NCI-H226 (cell line): Measurements from ENCODE around the gene SERINC3.

Experiments
- DNase-seq: peaks from one replicate; pipeline ENCODE4 v3.0.0-alpha.2; 2015

The SERINC3 gene

GRCh38 chr20:44532259-44532980 lies 10.6 kb upstream of the SERINC3 start:
- DNase-seq = no peak

DNA sequence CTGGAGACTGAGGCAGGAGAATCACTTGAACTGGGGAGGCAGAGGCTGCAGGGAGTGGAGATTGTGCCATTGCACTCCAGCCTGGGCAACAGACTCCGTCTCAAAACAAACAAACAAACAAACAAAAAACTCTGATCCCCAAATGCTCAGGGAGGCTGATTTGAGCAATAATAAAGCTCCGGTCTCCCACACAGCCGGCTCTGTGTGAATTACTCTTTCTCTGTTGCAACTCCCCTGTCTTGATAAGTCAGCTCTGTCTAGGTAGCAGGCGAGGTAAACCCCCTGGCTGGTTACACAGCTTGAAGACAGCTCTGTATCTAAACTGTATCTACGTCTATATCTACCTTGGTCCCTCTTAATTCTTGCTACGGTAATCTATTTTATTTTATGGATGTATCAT lies 6.4 kb upstream of the SERINC3 start:
- no peak for DNase-seq

DNA sequence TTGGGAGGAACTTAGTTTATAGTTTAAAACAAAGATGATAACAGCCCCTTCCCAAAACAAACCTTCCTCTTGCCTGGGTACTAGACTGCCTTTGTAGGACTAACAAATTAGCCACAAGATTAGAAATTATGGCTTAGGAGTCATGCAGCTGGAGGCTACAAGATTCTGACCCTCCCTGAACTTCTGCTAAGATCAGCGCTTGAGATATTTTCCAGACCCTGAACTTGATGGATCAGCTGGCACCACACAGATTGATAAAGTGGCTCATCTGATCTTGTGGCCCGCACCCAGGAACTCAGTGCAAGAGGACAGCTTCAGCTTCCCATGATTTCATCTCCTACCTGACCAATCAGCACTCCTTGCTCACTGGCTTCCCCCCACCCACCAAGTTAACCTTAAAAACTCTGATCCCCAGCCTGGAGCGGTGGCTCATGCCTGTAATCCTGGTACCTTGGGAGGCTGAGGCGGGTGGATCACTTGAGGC lies 5.9 kb upstream of the SERINC3 start:
- no peak for DNase-seq

- DNase-seq = peak; percentile 72
Observed at GRCh38 chr20:44526129-44526528, 4.3 kb upstream of the SERINC3 start.

- DNase-seq = peak; percentile 51
Observed at GRCh38 chr20:44523746-44524145, 1.9 kb upstream of the SERINC3 start.

DNA sequence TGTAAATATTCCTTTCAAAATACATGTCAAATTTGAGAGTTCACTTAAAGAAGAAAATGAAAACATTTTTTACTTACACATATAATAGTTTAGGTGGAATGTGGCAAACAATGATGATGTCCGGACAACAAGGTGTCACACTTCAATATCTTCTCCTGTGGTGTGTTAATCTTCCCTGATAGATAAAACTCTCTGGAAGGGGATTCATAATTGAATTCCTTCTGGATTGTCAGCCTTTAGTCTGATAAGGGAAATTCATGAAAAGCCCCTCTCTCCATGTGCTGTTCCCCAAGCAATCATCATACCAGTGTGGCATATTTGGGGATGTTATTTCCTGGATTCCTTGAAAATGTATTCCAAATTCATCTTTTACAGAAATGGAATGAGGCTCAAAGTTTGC lies 971 bp upstream of the SERINC3 start:
- no peak for DNase-seq

- DNase-seq = no peak
Observed at GRCh38 chr20:44520881-44521280, 989 bp downstream of the SERINC3 start.

DNA sequence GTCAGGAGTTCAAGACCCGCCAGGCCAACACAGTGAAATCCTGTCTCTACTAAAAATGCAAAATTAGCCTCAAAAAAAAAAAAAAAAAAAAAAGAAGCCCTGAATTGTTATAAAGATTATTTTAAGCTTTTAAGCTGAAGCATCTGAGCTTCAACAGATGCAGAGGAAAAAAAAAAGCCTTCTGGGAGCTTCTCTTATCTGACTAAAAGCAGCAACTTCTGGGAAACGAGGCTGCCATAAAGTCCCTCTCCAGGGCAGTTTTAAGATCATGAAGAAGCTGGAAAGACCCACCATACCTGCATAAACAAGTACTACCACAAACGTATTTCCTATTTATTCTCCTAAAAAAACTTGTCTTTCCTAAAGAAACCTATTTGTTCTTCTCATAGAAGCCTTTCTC lies 3.6 kb downstream of the SERINC3 start:
- no peak for DNase-seq

- DNase-seq = no peak
Observed at GRCh38 chr20:44517454-44517853, 4.4 kb downstream of the SERINC3 start.

DNA sequence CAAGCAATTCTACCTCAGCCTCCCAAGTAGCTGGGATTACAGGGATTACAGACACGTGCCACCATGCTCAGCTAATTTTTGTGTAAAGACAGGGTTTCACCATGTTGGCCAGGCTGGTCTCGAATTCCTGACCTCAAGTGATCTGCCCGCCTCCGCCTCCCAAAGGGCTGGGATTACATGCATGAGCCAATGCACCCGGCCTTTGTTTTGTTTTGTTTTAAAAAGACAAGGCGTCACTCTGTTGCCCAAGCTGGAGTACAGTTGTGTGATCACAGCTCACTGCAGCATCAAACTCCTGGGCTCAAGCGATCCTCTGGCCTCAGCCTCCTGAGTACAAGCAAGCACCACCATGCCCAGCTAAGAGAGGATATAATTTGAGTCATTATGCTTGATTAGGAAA lies 5.4 kb downstream of the SERINC3 start:
- no peak for DNase-seq

DNA sequence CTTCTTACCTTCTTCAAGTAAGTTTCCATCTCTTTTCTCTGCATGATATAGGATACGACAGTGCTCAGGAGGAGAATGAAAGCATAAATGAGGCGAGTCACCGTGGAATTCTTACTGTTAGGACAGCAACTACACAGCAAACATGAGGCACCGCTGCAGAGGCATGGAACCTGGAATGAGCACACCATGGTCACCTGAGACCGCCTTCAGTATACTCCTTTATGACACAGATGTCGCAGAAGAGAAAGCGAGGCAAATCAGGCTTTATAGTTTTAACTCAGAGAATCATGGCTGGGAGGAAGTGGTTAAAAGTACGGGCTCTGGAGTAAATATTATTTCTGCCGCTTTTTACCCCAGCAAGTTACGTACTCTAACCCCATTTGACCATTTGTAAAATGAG lies 8.0 kb downstream of the SERINC3 start:
- DNase-seq = no peak

DNA sequence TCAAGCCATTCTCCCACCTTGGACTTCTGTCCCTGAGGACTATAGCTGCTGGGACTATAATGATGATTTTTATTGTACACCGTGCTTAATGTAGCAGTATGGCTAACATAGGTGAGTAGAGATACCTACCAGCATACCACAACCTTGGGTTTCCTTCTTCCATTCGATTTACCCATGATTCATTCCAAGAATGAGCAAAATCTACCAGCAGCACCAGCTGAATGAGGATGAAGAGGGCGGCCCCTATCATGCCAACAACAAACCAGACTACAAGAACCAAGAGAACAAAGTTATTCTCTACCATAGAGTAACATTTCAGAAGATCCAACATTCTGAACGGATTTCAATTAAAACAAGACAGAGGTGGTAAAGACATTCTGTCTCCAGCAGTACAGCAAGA lies 12.1 kb downstream of the SERINC3 start:
- DNase-seq = no peak

GRCh38 chr20:44504402-44505307 lies 17.2 kb downstream of the SERINC3 start:
- DNase-seq = no peak

DNA sequence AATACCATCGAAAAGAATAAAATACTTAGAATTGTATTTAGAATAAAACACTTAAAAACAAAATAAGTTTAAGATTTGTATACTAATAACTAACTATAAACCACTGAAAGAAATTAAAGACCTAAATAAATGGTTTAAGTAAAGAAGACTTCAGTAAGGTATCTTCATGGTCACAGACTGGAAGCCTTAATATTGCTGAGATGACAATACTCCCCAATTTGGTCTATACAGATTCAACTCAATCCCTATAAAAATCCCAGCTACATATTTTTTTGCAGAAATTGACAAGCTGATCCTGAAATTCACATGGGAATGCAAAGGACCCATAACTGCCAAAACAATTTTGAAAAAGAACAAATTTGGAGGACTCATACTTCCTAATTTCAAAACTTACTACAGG lies 18.9 kb downstream of the SERINC3 start:
- DNase-seq = no peak

DNA sequence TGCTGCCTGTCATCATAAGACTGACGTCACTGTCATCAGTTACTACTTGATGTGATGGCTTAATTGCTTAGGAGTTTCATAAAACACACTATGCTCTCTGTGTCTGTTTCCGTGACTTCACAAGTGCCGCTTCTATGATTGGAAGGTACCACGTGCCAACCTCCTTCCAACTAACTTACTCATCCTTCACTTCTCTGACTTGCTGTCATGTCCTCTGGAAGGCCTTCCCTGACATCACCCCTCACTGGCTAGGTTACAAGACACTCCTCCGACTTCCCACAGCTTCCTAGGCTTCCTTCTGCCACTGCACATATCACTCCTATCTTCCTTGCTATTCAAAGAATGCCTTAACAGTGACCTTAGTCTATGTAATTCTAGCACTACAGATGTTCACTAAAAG lies 20.4 kb downstream of the SERINC3 start:
- DNase-seq = peak; percentile 98

DNA sequence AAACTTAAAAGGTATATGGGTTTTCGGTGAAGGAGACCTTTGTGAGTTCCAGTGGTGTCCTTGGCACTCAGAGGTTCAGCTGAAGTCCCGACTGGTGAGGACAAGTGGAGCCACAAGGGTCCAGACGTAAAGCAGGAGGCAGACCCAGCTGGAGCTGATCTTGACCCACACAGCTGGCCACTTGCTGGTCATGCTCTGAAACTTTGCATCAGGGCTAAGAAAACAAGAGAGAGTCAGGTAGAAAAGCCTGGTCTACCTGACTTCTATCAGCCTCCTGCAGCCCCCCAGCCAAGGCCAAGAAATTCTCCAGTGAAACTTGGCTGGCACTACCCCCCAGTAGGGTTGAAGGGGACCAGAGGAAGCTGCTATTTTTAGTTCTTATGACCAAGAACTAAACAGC lies 21.6 kb downstream of the SERINC3 start:
- no peak for DNase-seq

GRCh38 chr20:44497761-44498160 lies 24.1 kb downstream of the SERINC3 start:
- no peak for DNase-seq

DNA sequence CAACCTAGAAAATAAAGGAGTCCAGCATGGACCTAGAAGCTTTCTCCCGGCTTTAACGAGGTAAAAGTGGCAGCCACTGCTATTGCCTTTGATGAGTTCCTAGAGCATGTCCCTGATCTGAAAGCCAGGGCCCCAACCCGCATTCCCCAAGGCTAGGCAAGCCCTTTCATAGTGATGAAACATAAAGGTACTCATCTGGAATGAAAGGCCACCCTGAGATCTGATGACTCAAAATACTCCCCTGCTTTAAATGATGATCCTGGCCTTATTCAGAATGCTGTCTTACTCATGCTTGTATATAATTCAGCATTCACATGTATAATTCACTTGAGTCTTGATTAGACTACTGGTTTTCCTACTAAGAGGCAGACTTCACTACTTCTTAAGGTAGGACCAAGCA lies 24.9 kb downstream of the SERINC3 start:
- DNase-seq = peak; percentile 87

DNA sequence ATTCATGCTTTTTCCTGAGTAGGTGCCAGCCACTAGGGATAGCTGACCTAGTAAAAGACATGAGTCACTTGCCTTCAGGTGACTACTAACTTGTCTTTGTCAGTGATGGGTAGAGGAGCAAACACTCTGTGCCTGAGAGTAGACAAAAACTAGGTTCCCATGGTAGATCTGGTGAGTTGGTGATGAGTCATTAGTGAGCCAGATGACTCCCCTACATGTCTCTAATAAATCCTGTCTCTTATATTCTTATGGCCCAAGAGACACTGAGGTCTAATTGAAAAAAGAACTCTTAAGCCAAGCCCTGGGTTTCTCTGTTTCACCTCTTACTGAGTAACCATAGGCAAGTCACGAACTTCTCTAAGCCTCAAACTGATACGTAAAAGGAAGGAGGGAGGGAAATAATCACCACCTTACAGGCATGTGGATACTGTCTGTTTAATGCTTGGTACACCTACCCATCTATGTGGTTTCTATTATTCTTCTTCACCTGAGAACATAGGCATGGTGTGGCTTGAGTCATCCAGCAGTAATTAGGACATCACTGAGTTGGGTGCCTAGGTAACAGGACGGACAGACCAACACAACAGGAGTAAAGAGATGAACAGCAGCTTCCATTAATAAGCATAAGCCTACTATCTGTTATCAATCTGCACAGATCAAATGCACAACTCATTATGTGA lies 25.9 kb downstream of the SERINC3 start:
- peak; percentile 94 for DNase-seq

DNA sequence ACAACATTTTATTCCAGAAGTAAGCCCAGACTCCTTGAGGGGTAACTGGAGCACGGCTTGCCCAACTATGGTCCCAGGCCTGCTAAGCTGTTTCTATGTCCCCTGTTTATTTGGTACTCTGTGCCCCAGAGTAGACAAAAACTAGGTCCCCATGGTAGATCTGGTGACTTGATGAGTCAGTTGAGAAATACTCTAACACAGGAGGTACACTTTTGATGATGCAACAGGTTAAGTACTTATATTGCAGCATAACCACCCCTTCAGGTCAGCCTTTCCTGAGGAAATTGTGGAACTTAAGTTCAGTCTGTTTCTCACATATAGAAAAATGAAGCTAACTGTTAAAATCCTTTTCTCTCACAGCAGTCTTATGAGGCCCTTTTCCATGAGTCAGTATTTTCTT lies 26.6 kb downstream of the SERINC3 start:
- DNase-seq = peak; percentile 61

DNA sequence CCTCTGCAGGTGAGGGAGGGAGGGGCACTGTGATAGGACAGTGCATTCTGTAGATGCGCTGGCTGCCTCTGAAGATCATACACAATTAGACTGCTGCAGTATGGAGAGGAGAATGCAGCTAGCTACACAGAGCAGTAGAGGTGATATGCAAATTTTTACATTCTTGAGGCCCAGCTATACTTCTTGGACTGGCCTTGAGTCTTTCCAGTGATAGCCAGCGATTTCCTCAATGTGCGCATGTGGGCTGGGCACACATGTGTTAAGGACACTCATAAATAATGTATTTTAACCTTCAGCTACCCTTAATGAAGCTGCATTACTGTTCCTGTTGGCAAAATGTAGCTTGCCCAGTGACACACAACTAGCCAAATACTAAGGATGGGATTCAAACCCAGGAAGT lies 27.2 kb downstream of the SERINC3 start:
- no peak for DNase-seq

GRCh38 chr20:44494266-44494665 lies 27.6 kb downstream of the SERINC3 start:
- DNase-seq = peak; percentile 22

GRCh38 chr20:44491635-44492395 lies 30.1 kb downstream of the SERINC3 start:
- no peak for DNase-seq
